ENCODE results near the gene ZKSCAN4. TPM values are rescaled to one million over a fixed set of nuclear protein-coding genes. Genes with fewer than 3 reads are reported as not detected.

Gene ZKSCAN4
- total and polyA plus RNA-seq, 4 donors = 7.7 to 10.2 (median 7.9) TPM

DNA sequence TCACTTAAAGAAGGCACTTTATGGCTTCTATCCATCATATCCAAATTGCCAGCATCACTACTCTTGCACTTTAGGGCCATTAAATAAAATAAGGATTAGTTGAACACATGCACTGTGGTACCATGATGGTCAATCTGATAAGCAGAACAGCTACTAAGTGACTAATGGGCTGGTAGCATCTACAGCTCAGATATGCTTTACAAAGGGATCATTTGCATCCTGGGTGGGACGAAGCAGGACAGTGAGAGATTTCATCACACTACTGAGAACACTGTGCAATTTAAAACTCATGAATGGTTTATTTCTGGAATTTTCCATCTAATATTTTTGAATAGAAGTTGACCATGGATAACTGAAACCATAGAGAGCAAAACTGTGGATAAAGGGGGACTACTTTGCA is 52.0 kb downstream of the ZKSCAN4 start:
- no peak for DNase-seq (ENCODE audit: low read depth in 4 of 6, low spot score in 6 of 6)
- Histone ChIP-seq H3K27me3 (ENCODE audit: control insufficient read depth, insufficient read depth, low read length) (peaks cover 17% of the 10 kb centered on the region), H3K4me3 (ENCODE audit: low read depth, low read length) (no peak overlapping the region), H3K9me3 (ENCODE audit: control insufficient read depth, insufficient read depth, low read length) (no peaks in the 10 kb centered on the region), H3K4me1 (ENCODE audit: control insufficient read depth, insufficient read depth, low read length) (no peaks in the 10 kb centered on the region), H3K27ac (ENCODE audit: low read depth, low read length) (no peak overlapping the region), H3K36me3 (ENCODE audit: control insufficient read depth, insufficient read depth, low read length) (no peaks in the 10 kb centered on the region)
- WGBS (ENCODE audit: insufficient coverage) = no CpG with 5 or more reads among the region's 1 CpG

Other genes with a start within 250 kb of the ZKSCAN4 start
- 1 to 10 TPM in 1 of 2 donors, under 1 TPM in 1; 0.99 to 1.7 TPM for gene ZNF165, start 171.7 kb downstream of the ZKSCAN4 start, total RNA-seq
- 1 to 10 TPM; 1.6 to 1.9 TPM for gene ZNF165, start 171.7 kb downstream of the ZKSCAN4 start, polyA plus RNA-seq (ENCODE audit: insufficient read length in 2 of 2)
- 1 to 10 TPM; 4.9 to 9.5 TPM for gene ZSCAN16, start 127.7 kb downstream of the ZKSCAN4 start, total RNA-seq
- gene ZSCAN16, start 127.7 kb downstream of the ZKSCAN4 start, polyA plus RNA-seq (ENCODE audit: insufficient read length in 2 of 2) = 1 to 10 TPM; 7.6 to 8.6 TPM
- gene ZKSCAN8, start 110.4 kb downstream of the ZKSCAN4 start, total RNA-seq = 10 to 100 TPM; 25.7 to 36.3 TPM
- 10 to 100 TPM; 22.0 to 28.2 TPM for gene ZKSCAN8, start 110.4 kb downstream of the ZKSCAN4 start, polyA plus RNA-seq (ENCODE audit: insufficient read length in 2 of 2)
- 10 to 100 TPM; 16.6 to 26.0 TPM for gene ZSCAN9, start 27.0 kb downstream of the ZKSCAN4 start, total RNA-seq
- 10 to 100 TPM; 21.9 to 28.7 TPM for gene ZSCAN9, start 27.0 kb downstream of the ZKSCAN4 start, polyA plus RNA-seq (ENCODE audit: insufficient read length in 2 of 2)
- 1 to 10 TPM; 1.8 to 3.3 TPM for gene NKAPL, start 7.0 kb upstream of the ZKSCAN4 start, total RNA-seq
- gene NKAPL, start 7.0 kb upstream of the ZKSCAN4 start, polyA plus RNA-seq (ENCODE audit: insufficient read length in 2 of 2) = 1 to 10 TPM; 2.1 to 3.3 TPM
- 10 to 100 TPM; 27.2 to 39.8 TPM for gene ZSCAN26, start 14.9 kb upstream of the ZKSCAN4 start, total RNA-seq
- gene ZSCAN26, start 14.9 kb upstream of the ZKSCAN4 start, polyA plus RNA-seq (ENCODE audit: insufficient read length in 2 of 2) = 10 to 100 TPM; 32.0 to 34.5 TPM
- 10 to 100 TPM in 1 of 2 donors, 1 to 10 TPM in 1; 9.7 to 11.5 TPM for gene PGBD1, start 29.3 kb upstream of the ZKSCAN4 start, total RNA-seq
- 10 to 100 TPM; 13.9 to 15.7 TPM for gene PGBD1, start 29.3 kb upstream of the ZKSCAN4 start, polyA plus RNA-seq (ENCODE audit: insufficient read length in 2 of 2)
- gene ZSCAN31, start 83.9 kb upstream of the ZKSCAN4 start, total RNA-seq = 10 to 100 TPM; 17.4 to 19.9 TPM
- 10 to 100 TPM in 1 of 2 donors, 1 to 10 TPM in 1; 8.3 to 12.6 TPM for gene ZSCAN31, start 83.9 kb upstream of the ZKSCAN4 start, polyA plus RNA-seq (ENCODE audit: insufficient read length in 2 of 2)
- 10 to 100 TPM in 1 of 2 donors, 1 to 10 TPM in 1; 9.1 to 10.7 TPM for gene ZKSCAN3, start 97.7 kb upstream of the ZKSCAN4 start, total RNA-seq
- 1 to 10 TPM; 6.4 to 8.4 TPM for gene ZKSCAN3, start 97.7 kb upstream of the ZKSCAN4 start, polyA plus RNA-seq (ENCODE audit: insufficient read length in 2 of 2)
- gene ZSCAN12, start 147.5 kb upstream of the ZKSCAN4 start, total RNA-seq = 10 to 100 TPM; 11.8 to 12.9 TPM
- 1 to 10 TPM; 7.5 to 8.5 TPM for gene ZSCAN12, start 147.5 kb upstream of the ZKSCAN4 start, polyA plus RNA-seq (ENCODE audit: insufficient read length in 2 of 2)
- gene ZSCAN23, start 191.2 kb upstream of the ZKSCAN4 start, total RNA-seq = 1 to 10 TPM; 9.1 to 9.9 TPM
- 1 to 10 TPM; 5.5 to 7.2 TPM for gene ZSCAN23, start 191.2 kb upstream of the ZKSCAN4 start, polyA plus RNA-seq (ENCODE audit: insufficient read length in 2 of 2)